CD4-positive, alpha-beta memory T cell (primary cell): ENCODE data around the gene NIT1. TPM values are rescaled to one million over a fixed set of nuclear protein-coding genes. Genes with fewer than 3 reads are reported as not detected.
"Not testable (repeated sequence)": the region's sequence is repeated elsewhere in the genome, so short reads cannot be mapped to it uniquely, and the experiment has no call there.

Source experiments
- CTCF ChIA-PET: fragments of 350-600 bp; sonication (Branson Sonifier 250); formaldehyde crosslinking; loops from one replicate; lab custom pipeline; 2021; ENCODE audit warnings: inconsistent platforms; ENCODE audit not compliant: partially characterized antibody; lab: Charles Lee
- POLR2A ChIA-PET: fragments of 350-600 bp; sonication (Branson Sonifier 250); formaldehyde crosslinking; loops from one replicate; lab custom pipeline; 2021; ENCODE audit not compliant: partially characterized antibody; lab: Charles Lee
- DNase-seq, 5 donors: peaks; one replicate each; pipeline versions ENCODE4 v3.0.0 to v3.0.0-alpha.2; 2020 to 2022; ENCODE audit warnings: mixed read lengths in 1 of 5
- H3K27ac ChIP-seq: one replicate; pipeline ENCODE4 v1.7.0; 2013; ENCODE audit warnings: low read depth, low read length
- H3K27me3 ChIP-seq: 2 replicates; pipeline ENCODE4 v1.7.0; 2013; ENCODE audit warnings: mild to moderate bottlenecking, low read length, moderate library complexity; ENCODE audit not compliant: insufficient read depth
- H3K36me3 ChIP-seq: 2 replicates; pipeline ENCODE4 v1.7.0; 2013; ENCODE audit warnings: mild to moderate bottlenecking, low read length, moderate library complexity; ENCODE audit not compliant: insufficient read depth
- H3K4me1 ChIP-seq: 2 replicates; pipeline ENCODE4 v1.7.0; 2013; ENCODE audit warnings: mild to moderate bottlenecking, low read length, moderate library complexity; ENCODE audit not compliant: insufficient read depth
- H3K4me3 ChIP-seq, 2 donors: one replicate each; pipeline ENCODE4 v1.7.0; 2013; ENCODE audit warnings: low read length in 2 of 2, mild to moderate bottlenecking in 1 of 2
- H3K9me3 ChIP-seq, 2 donors: one replicate each; pipeline ENCODE4 v1.7.0; 2013; ENCODE audit warnings: low read length in 2 of 2, control low read depth in 1 of 2; ENCODE audit not compliant: control insufficient read depth in 1 of 2
- H3K27ac Mint-ChIP-seq, 7 donors: one replicate each; pipeline ENCODE4 v1.8.0; 2020 to 2021; ENCODE audit warnings: mixed read lengths in 7 of 7, mild to moderate bottlenecking in 6 of 7, inconsistent platforms in 3 of 7, moderate library complexity in 3 of 7
- H3K27me3 Mint-ChIP-seq, 2 donors: one replicate each; pipeline ENCODE4 v1.8.0; 2020 to 2021; ENCODE audit warnings: mixed read lengths in 2 of 2
- H3K36me3 Mint-ChIP-seq, 2 donors: one replicate each; pipeline ENCODE4 v1.8.0; 2020 to 2021; ENCODE audit warnings: mixed read lengths in 2 of 2, inconsistent platforms in 1 of 2, mild to moderate bottlenecking in 1 of 2
- H3K4me1 Mint-ChIP-seq, 4 donors: one replicate each; pipeline ENCODE4 v1.8.0; 2020 to 2021; ENCODE audit warnings: mixed read lengths in 4 of 4, mild to moderate bottlenecking in 1 of 4
- H3K4me3 Mint-ChIP-seq, 8 donors: one replicate each; pipeline ENCODE4 v1.8.0; 2020 to 2021; ENCODE audit warnings: mixed read lengths in 8 of 8, mild to moderate bottlenecking in 7 of 8, moderate library complexity in 6 of 8, inconsistent platforms in 3 of 8
- H3K9me3 Mint-ChIP-seq, 8 donors: one replicate each; pipeline ENCODE4 v1.8.0; 2020 to 2021; ENCODE audit warnings: mixed read lengths in 8 of 8, mild to moderate bottlenecking in 5 of 8, inconsistent platforms in 3 of 8, moderate library complexity in 1 of 8
- intact Hi-C: fragments of 100-400 bp; cut with micrococcal nuclease; formaldehyde crosslinking; loops from one replicate; pipeline ENCODE4 v1.15.1; 2023
- polyA plus RNA-seq, 2 donors: library from polyadenylated mRNA; unstranded; fragments of 300-500 nt; fragmentation: Illumina TruSeq; gene quantifications; one replicate each; pipeline ENCODE4 v1.2.3, GENCODE V29; 2021
- total RNA-seq, 2 experiments: library from RNA; stranded (reverse); gene quantifications; one replicate each; pipeline ENCODE4 v1.2.3, GENCODE V29; 2021

Gene NIT1
- total and polyA plus RNA-seq, 4 experiments from 2014 or later = 17.5 to 50.5 (median 35.2) TPM

DNA sequence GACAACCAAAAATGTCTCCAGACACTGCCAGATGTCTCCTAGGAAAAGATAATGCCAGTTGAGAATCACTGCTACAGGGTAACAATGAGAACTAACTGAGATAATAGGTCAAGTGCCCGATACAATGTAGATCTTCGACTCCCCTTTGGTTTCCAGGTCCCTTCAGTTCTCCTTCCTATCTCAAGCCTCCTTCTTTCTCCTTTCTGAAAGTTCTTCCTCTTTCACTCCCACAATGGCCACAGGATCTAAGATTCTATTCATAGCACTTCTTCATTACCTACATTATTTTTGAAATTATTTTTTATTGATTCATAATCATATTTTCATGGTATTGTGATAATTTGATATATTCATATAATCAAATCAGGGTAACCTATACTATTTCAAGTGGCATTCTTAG, 6.4 kb upstream of the NIT1 start:
- Histone ChIP-seq H3K27ac (no peak overlapping the region), H3K4me1 (peaks cover 43% of the 10 kb centered on the region), H3K27me3 (no peaks in the 10 kb centered on the region), H3K9me3 (no peaks in the 10 kb centered on the region), H3K36me3 (peaks cover 3% of the 10 kb centered on the region), H3K4me3 (no peak overlapping the region)
- intact Hi-C loops = no loop called here
- Mint-ChIP-seq H3K36me3 (peaks cover 4 to 32% of the 10 kb centered on the region in 2 donors), H3K4me1 (peaks cover 35 to 53% (median 42%) of the 10 kb centered on the region in 4 donors), H3K9me3 (no peaks in the 10 kb centered on the region), H3K27ac (peak overlapping the region in 3 of 7 donors; percentile 22 to 67 (median 54)), H3K4me3 (no peak overlapping the region), H3K27me3 (no peaks in the 10 kb centered on the region)
- POLR2A ChIA-PET = interaction anchor here (0.9 to 1.4 kb wide), 3 partner anchors 14 to 42 kb away, joined by 3 to 4 read pairs (median 3); partner anchors contain the start of genes DEDD, KLHDC9 and UFC1
- DNase-seq = no peak
- CTCF ChIA-PET = interaction anchor here (1.0 kb wide), 1 partner anchor 14 kb away, joined by 3 read pairs; no protein-coding TSS in a partner anchor

DNA sequence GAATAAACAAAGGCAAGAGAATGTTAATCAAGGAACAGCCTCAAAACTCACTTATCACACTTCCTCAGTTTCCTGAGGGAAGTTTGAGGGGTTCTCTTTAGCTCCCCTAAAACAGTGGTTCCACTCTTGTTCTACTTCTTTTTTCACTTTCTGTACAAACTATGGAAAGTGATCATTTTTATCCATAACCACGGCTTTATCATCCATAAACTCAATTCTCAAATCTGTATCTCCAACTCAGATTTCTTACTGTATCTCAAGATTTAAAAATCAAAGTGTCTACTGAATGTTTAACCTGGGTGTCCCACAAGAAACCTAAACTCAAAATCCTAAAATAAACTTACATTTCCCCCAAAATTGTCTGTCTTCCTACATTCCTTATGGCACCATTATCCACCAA, 4.0 kb upstream of the NIT1 start:
- H3K4me1 ChIP-seq = peaks cover 58% of the 10 kb centered on the region
- H3K27me3 ChIP-seq = no peaks in the 10 kb centered on the region
- POLR2A ChIA-PET = no interaction called here
- peak overlapping the region in 6 of 7 donors; percentile 3 to 40 (median 14) for H3K27ac Mint-ChIP-seq
- DNase-seq = no peak
- H3K36me3 Mint-ChIP-seq = peaks cover 4 to 35% of the 10 kb centered on the region in 2 donors
- H3K9me3 ChIP-seq = no peaks in the 10 kb centered on the region
- H3K4me1 Mint-ChIP-seq = peaks cover 37 to 71% (median 54%) of the 10 kb centered on the region in 4 donors
- peaks cover 3% of the 10 kb centered on the region for H3K36me3 ChIP-seq
- intact Hi-C loops = no loop called here
- no peaks in the 10 kb centered on the region for H3K27me3 Mint-ChIP-seq
- H3K9me3 Mint-ChIP-seq = no peaks in the 10 kb centered on the region
- peak overlapping the region in 1 of 8 donors; percentile 5 for H3K4me3 Mint-ChIP-seq
- CTCF ChIA-PET = no interaction called here
- H3K4me3 ChIP-seq = no peak overlapping the region
- H3K27ac ChIP-seq = no peak overlapping the region

DNA sequence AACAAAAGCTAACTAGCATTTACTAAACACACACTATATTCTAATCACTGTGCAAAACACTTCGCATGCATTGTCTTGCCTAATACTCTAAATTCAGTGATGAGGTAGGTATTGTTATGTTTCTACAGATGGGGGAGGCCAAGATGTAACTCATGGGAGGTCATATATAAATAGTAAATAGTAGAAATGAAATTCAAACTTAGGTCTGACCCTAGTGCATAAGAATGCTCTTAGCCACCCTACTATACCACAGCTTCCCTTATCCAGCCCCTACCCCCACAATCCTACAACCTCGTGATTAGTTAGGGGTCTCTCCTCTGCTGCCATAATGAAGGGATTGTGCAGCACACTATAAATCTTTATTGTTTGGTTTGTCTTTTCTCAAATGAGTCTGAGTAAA, 3.3 kb upstream of the NIT1 start:
- Mint-ChIP-seq H3K27ac (peak overlapping the region in 3 of 7 donors; percentile 10 to 36 (median 19)), H3K4me1 (peaks cover 40 to 76% (median 58%) of the 10 kb centered on the region in 4 donors), H3K36me3 (peaks cover 4 to 34% of the 10 kb centered on the region in 2 donors), H3K4me3 (peak overlapping the region in 1 of 8 donors; percentile 5), H3K27me3 (no peaks in the 10 kb centered on the region), H3K9me3 (no peaks in the 10 kb centered on the region)
- H3K36me3 ChIP-seq = peaks cover under 1% of the 10 kb centered on the region
- CTCF ChIA-PET = no interaction called here
- no peaks in the 10 kb centered on the region for H3K9me3 ChIP-seq
- no peak for DNase-seq
- POLR2A ChIA-PET = no interaction called here
- no peak overlapping the region for H3K4me3 ChIP-seq
- H3K4me1 ChIP-seq = peaks cover 64% of the 10 kb centered on the region
- H3K27ac ChIP-seq = no peak overlapping the region
- intact Hi-C loops = no loop called here
- no peaks in the 10 kb centered on the region for H3K27me3 ChIP-seq

DNA sequence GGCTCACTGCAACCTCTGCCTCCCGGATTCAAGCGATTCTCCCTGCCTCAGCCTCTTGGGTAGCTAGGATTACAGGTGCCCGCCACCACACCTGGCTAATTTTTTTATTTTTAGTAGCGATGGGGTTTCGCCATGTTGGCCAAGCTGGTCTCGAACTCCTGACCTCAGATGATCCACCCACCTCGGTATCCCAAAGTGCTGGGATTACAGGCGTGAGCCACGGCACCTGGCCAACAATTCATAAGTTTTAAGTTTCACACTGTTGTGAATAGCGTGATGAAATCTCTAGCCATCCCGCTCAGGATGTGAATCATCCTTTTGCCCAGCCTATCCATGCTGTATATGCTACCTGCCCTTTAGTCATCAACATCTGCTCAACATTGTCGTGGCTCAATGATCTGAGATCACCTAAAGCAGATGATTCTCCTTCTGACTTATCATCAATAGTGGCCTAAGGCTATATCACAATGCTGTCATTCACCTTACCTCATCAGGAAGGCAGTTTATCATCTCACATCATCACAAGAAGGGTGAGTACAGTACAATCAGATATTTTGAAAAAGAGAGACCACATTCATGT, 2.7 kb upstream of the NIT1 start:
- POLR2A ChIA-PET = interaction anchor here (1.0 to 4.3 kb wide), 3 partner anchors 17 to 46 kb away, joined by 3 to 47 read pairs (median 24); partner anchors contain the start of genes ARHGAP30, DEDD and KLHDC9
- Mint-ChIP-seq H3K4me1 (peaks cover 45 to 83% (median 64%) of the 10 kb centered on the region in 4 donors), H3K4me3 (peak overlapping the region in 4 of 8 donors; percentile 25 to 62 (median 50)), H3K36me3 (peaks cover 4 to 40% of the 10 kb centered on the region in 2 donors), H3K27me3 (no peaks in the 10 kb centered on the region), H3K9me3 (no peaks in the 10 kb centered on the region), H3K27ac (peak overlapping the region in 4 of 7 donors; percentile 59 to 69 (median 65))
- Histone ChIP-seq H3K4me3 (no peak overlapping the region), H3K36me3 (peaks cover 2% of the 10 kb centered on the region), H3K4me1 (peaks cover 71% of the 10 kb centered on the region), H3K27me3 (no peaks in the 10 kb centered on the region), H3K9me3 (no peaks in the 10 kb centered on the region), H3K27ac (no peak overlapping the region)
- CTCF ChIA-PET = no interaction called here
- intact Hi-C loops = no loop called here
- DNase-seq = no peak

DNA sequence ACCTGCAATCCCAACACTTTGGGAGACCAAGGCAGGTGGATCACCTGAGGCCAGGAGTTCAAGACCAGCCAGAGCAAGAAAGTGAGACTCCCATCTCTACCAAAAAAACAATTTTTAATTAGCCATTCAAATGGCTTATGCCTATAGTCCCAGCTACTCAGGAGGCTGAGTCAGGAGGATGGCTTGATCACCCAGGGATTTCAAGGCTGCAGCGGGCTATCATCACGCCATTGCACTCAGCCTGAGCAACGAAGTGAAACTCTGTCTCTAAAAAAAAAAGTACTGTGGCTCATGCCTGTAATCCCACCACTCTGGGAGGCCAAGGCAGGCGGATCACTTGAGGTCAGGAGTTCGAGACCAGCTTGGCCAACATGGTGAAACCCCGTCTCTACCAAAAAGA, 1.9 kb upstream of the NIT1 start:
- POLR2A ChIA-PET = interaction anchor here (0.6 to 4.3 kb wide), 7 partner anchors 11 to 664 kb away, joined by 3 to 47 read pairs (median 4); partner anchors contain the start of genes ARHGAP30, DEDD, KLHDC9 and TSTD1
- H3K4me1 ChIP-seq = peaks cover 72% of the 10 kb centered on the region
- H3K9me3 ChIP-seq, H3K4me3 ChIP-seq, H3K36me3 ChIP-seq, DNase-seq, H3K27me3 Mint-ChIP-seq, H3K9me3 Mint-ChIP-seq, H3K27ac ChIP-seq, H3K27me3 ChIP-seq, intact Hi-C loops: not testable (repeated sequence)
- CTCF ChIA-PET = interaction anchor here (1.6 to 2.1 kb wide), 2 partner anchors 22 to 124 kb away, joined by 4 to 5 read pairs; no protein-coding TSS in a partner anchor
- peak overlapping the region; percentile 33 to 98 (median 94) for H3K4me3 Mint-ChIP-seq
- peaks cover 4 to 44% of the 10 kb centered on the region in 2 donors for H3K36me3 Mint-ChIP-seq
- peaks cover 46 to 85% (median 65%) of the 10 kb centered on the region in 4 donors for H3K4me1 Mint-ChIP-seq
- H3K27ac Mint-ChIP-seq = peak overlapping the region in 2 of 7 donors; percentile 64 to 69

DNA sequence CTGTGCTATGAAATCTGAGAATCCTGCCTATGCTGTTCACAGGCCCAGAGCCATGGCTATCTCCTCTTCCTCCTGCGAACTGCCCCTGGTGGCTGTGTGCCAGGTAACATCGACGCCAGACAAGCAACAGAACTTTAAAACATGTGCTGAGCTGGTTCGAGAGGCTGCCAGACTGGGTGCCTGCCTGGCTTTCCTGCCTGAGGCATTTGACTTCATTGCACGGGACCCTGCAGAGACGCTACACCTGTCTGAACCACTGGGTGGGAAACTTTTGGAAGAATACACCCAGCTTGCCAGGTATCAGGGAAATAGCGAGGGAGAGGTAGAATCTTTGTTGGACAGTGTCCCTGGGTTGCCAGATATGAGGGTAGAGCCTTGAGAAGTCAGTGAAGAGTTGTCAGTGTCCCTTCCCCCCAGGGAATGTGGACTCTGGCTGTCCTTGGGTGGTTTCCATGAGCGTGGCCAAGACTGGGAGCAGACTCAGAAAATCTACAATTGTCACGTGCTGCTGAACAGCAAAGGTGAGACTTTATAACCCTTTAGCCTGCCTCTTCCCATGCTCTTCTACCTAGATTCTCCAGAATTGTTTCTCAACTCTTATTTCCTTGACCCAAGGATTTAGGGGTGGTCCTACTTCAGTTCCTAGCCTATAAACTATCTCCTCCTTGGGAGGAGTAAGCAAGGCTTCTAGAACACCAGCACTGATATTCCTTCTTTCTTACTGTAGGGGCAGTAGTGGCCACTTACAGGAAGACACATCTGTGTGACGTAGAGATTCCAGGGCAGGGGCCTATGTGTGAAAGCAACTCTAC, 1.4 kb downstream of the NIT1 start:
- intact Hi-C loops = loop anchor here (2.0 kb wide), 1 partner anchor 50 kb away; the partner anchor contains the start of gene ARHGAP30
- Mint-ChIP-seq H3K27ac (peak overlapping the region; percentile 94 to 99 (median 98)), H3K27me3 (no peaks in the 10 kb centered on the region), H3K36me3 (peaks cover 21 to 62% of the 10 kb centered on the region in 2 donors), H3K4me1 (peaks cover 26 to 66% (median 48%) of the 10 kb centered on the region in 4 donors), H3K9me3 (no peaks in the 10 kb centered on the region), H3K4me3 (peak overlapping the region; percentile 87 to 98 (median 96))
- Histone ChIP-seq H3K27me3 (no peaks in the 10 kb centered on the region), H3K4me1 (peaks cover 51% of the 10 kb centered on the region), H3K27ac (peak overlapping the region; percentile 94), H3K4me3 (peak overlapping the region; percentile 32 to 95), H3K9me3 (no peaks in the 10 kb centered on the region), H3K36me3 (peaks cover 40% of the 10 kb centered on the region)
- ChIA-PET POLR2A (interaction anchor here (0.9 to 4.3 kb wide), 6 partner anchors 13 to 109 kb away, joined by 3 to 47 read pairs (median 12); partner anchors contain the start of genes ARHGAP30, DEDD, TOMM40L and TSTD1), CTCF (no interaction called here)
- peak; percentile 64 to 90 (median 72) for DNase-seq
